GM18868 (cell line): ENCODE results near the gene ARL6IP5.

Experiments used
- ATAC-seq: cut with Tn5 transposase; IDR thresholded peaks from one replicate; pipeline ENCODE4 v1.9.1; 2021; ENCODE audit warnings: mild to moderate bottlenecking, moderate library complexity; ENCODE audit not compliant: unreplicated experiment

The ARL6IP5 gene

DNA sequence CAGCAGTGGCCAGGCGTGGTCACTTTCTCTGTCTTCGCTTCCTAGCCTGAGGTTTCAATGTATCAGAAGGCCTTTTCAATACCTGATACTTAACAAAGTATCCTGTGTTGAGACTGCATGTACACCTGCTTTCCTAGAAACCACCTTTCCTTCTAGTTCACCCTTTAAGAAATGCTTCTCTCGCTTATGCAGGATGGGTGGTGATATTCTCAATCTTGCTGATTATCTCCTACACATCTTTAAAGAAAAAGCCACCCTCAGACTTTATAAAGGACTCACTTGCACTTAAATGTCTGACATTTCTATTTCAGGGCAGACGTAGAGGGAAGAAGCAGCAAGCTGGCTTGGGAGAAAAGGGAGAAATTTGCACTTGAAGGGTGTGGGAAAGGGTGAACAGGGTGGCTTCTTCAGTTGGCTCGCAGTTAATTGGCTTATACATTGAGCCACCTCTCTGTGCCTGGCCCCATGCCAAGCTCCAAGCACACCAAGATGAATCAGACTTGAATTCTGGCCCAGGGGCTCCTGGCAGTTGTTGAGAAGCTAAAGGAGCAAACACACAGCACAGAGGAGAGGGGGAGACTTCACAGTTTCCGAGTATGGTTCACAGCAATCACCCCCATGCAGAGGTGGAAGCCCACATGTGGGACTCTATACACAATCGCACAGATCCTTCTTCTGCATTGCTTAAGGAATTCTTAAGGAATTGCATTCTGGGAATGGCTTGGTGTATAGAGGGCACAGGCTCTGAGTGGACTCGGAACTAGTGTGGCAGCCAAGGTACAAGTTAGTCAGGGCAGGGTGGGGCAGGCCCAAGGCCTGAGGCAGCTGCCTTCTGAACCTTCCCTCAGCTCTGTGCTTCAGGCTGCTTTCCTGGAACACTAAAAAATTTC, 1.3 kb downstream of the ARL6IP5 start:
- no peak for ATAC-seq

DNA sequence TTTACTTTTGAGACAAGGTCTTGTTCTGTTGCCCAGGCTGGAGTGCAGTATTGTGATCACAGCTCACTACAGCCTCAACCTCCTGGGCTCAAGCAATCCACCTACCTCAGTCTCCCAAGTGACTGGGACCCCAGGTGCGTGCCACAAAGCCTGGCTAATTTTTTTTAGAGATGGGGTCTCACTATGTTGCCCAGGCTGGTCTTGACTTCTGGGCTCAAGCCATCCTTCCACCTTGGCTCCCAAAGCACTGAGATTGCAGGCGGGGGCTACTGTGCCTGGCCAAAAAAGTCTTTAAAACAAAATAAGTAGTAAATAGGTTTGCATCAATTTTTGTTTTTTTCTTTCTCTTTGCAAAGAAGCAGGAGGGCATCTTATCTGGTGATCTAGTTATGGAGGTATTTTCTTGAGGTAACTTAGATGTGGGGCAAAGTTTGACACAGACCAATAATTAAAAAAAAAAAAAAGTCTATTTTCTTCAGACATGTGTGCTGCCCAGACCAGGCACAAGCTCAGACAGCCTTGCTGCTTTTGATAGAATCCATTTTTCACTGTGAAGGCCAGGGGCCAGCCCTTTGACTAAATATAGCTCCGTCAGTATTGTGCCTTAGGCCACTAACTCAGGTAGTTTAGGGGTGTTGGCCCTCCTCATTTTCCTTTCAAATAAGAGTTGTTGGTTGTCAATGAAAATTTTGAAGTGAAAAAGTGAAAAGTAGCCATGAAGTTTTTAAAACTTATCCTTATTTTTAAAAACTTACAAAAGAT, 2.5 kb downstream of the ARL6IP5 start:
- no peak for ATAC-seq

DNA sequence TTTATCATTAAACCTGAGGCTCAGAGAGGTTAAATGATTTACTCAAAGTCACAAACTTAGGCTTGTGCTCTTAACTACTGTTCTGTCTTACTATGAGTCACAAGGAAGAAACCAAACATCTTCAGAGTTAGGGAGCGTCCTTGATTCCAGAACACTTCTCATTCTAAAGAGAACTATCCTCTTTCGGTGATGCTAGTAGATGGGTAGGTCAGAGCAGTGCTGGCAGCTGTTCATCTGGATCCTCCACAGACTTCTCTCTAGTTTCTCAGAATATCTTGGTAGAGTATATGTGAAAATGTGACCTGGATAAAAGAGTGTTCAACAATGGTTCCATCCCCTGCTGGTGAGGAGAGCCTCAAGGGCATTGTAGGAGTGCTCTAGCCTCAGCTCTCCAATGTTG, 3.3 kb downstream of the ARL6IP5 start:
- ATAC-seq = no peak

DNA sequence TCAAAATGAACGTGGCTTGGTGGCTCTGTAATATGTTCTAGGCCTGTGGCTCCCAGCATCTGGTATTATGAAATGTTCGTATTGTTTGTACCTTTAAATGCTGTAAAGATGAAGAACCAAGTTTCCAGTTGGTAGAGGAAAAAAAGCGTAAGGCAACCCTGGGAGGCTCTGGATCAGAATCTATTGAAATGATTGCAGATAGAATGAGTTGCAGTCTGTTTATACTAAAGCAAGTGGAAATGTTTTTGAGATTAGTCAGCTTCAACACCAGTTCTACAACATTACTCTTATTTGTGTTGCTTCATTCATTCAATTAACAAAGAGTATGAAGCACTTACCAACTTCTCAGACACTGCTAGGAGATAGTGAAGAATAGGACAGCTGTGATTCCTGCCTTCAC, 5.3 kb downstream of the ARL6IP5 start:
- no peak for ATAC-seq

DNA sequence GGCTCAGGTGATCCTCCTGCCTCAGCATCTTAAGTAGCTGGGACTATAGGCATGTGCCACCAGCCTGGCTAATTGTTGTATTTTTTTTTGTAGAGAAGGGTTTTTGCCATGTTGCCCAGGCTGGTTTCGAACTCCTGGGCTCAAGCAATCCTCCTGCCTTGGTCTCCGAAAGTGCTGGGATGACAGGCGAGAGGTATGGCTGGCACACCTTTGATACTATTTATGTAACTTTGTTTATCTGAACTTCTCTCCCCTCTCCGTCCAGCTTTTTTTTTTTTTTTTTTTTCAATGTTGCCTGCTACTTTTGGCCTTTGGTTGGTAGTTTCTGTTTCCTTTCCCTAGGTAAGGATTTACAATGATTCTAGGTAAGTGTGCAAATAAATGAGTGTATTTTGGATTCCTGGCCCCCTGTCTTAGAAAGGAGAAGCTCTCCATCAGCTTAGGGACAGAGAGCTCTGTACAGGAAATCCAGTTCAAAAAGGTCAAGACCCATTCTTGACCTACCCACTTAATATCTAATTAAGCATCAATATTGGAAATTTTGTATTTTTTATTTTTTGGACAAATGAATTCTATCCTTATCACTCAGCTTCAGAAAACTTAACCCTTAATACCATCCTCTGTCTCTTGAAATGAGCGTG, 6.8 kb downstream of the ARL6IP5 start:
- ATAC-seq = peak; percentile 0

DNA sequence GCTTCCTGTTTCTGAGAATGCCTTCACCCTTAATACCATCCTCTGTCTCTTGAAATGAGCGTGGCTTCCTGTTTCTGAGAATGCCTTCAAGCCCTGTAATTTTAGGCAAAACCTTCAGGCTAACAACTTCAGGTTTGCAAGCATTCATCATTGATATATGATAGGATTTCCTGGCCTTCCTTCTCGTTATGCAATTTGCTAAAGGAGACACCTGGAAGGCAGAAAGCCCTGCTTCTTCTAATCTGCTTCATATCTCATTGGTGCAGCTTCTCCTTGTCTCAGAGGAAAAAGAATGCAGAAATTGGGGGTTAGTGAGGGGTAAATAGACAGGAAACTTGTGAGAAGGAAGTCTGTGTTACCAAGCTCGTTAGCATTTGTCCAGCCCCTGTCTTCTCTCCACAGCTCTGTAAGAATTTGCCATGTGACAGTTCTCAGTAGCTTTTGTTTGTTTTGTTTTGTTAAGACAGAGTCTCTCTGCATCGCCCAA, 7.3 kb downstream of the ARL6IP5 start:
- ATAC-seq = peak; percentile 80

DNA sequence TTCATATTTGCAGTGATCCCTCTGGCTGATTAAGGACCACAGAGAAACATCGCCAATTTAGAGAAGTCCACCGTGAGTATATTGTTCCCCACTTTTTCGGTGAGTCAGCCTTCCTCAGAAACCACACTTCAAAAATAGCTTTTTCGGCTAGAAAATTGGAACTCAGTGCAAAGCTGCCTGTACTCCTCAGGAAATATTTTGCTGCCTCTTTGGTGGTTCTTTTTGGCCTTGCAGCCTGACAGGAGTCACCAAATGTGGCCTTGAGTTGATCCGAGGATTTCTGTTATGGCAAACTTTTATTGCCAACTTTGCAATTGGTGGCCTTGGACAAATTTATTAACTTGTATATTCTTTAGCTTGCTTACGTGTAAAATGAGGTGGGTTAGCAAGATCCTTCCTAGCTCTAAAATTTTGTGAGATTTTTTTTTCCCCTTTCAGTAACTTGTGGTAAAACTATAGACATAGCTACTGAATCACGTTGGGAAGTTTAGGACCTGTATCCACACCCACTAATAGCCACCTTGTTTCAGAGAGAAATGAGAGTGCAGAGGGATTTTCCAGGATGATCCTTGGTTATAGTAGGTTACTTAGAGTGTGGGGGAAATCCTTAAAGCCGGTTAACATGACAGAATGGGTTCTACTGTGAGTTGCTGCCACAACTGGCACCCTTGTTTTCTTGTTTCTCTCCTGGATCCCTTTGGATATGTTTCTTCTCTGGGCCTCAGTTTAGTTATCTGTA, 9.9 kb downstream of the ARL6IP5 start:
- peak; percentile 32 for ATAC-seq

DNA sequence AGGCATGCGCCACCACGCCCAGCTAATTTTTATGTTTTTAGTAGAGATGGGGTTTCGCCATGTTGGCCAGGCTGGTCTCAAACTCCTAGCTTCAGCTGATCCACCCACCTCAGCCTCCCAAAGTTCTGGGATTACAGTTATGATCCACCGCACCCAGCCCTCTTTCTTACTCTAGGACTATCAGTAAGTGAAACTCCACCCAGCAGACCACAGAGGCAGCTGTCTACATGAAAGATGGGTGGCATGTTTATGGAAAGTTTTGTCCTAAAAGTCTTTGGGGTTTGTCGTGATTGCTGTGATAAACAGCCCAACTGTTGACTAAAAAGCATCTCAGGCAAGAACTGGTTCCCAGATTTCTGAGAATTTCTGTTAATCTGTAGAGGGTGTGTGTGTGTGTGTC, 10.9 kb downstream of the ARL6IP5 start:
- no peak for ATAC-seq

DNA sequence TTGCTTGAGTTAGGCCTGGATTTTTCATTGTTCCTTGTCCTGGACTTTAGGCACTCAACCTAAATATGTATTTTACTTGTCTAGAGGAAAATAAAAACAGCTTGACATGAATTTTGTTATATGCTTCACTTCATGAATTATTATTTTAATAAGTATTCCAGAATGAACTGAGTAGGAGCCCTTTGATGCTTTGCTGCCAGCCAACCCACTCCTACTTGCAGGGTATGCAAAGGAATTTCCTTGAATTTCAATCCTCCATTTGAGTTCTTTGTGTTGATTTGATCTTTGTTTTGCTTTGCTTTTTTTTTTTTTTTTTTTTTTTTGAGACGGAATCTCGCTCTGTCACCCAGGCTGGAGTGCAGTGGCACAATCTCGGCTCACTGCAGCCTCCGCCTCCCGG, 11.6 kb downstream of the ARL6IP5 start:
- no peak for ATAC-seq

DNA sequence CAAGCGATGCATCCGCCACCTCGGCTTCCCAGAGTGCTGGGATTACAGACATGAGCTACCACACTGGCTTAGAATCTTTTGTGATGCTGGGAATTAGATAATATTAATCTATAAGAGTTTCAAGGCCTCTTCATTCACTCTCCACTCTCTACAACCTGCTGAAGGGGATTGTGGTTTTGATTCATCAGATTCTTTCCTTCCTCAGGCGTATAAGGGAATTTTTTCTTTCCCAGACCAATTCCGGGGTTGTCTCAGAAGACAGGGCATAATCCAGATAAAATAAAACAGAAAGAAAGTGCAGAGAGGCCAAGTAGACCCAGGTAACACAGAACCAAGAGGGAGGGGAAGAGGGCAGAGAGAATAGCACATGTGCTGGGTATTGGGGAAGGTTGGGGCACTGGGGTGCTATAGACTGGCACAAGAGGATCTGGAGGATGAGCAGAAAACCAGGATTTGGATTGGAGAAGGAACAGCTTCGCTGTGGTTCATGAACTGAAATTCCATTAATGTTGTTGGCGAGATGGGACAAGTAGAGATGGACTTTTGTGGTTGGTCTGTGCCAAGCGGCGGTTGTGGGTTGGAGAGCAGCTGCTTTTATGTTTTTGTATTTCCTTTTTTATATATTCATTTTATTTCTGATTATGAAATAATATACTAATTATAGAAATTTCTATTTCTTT, 12.8 kb downstream of the ARL6IP5 start:
- ATAC-seq = no peak

DNA sequence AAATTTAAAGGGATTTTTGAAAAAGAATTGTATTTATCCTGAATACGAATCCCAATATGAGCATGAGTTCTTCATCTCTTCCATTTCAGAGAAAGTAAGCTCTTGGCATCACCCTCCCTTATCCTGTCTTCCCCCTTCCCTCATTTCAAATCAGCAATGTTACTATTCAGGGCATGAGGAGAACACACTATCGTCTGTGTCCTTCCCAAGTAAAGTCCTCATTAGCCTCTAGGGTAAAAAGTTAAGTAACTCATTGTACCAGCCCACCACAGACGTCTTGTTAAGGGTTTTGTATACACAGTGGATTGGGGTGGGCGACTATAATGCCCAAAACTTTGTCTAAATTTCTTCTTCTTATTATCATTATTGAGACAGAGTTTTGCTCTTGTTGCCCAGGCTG, 14.8 kb downstream of the ARL6IP5 start:
- ATAC-seq = no peak

DNA sequence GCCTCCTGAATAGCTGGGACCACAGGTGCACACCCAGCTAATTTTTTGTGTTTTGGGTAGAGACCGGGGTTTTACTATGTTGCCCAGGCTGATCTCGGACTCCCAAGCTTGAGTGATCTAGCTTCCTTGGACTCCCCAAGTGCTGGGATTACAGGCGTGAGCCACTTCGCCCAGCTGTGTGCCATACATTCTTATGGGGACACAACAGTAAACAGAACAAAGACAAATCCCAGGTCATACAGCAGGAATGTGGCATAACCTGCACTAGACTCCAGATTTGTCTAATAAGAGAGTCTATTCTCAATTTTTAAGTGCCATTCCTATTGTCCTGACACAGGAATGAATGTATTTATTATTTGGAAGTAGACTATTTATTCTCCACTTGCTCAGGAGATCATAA, 17.6 kb downstream of the ARL6IP5 start:
- no peak for ATAC-seq

DNA sequence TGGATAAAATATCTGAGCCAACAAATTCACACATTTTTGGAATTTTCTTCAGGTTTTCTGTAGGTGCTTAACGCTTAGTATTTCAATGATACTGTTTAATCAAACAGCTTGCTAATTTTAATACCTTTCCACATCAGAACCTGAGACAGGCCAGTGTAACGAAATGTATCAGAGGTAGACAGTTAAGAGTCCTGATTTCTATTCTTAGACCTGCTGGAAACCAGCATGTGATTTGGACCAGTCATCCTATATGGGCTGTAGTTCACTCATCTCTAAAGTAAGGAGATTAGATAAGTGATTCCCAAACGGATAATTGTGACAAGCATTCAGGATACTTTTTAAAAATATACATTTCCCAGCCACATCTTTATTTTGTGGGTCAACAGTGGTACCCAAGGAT, 18.4 kb downstream of the ARL6IP5 start:
- ATAC-seq = no peak

DNA sequence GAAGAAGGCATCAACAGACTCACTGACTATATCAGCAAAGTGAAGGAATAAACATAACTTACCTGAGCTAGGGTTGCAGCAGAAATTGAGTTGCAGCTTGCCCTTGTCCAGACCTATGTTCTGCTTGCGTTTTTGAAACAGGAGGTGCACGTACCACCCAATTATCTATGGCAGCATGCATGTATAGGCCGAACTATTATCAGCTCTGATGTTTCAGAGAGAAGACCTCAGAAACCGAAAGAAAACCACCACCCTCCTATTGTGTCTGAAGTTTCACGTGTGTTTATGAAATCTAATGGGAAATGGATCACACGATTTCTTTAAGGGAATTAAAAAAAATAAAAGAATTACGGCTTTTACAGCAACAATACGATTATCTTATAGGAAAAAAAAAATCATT, 19.8 kb downstream of the ARL6IP5 start:
- no peak for ATAC-seq

DNA sequence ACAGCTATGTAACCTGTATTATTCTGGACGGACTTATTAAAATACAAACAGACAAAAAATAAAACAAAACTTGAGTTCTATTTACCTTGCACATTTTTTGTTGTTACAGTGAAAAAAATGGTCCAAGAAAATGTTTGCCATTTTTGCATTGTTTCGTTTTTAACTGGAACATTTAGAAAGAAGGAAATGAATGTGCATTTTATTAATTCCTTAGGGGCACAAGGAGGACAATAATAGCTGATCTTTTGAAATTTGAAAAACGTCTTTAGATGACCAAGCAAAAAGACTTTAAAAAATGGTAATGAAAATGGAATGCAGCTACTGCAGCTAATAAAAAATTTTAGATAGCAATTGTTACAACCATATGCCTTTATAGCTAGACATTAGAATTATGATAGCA, 20.6 kb downstream of the ARL6IP5 start:
- no peak for ATAC-seq

DNA sequence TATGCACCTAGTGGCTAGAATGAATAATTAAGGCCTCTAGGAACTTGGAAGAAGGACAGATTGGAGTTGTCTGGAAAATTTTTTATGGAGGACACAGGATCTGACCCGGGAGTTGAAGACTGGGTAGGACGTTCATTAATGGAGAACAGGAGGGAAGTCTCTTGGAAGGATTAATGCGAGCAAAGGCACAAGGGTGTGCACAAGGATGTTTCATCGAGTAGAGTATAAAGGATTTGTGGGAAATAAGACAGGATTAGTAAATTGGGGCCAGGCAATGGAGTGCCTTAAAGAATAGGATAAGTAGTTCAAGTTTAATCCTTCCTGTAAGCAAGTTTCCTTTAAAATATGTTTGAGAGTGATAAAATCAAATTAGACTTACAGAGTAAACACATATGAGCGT, 23.1 kb downstream of the ARL6IP5 start:
- ATAC-seq = no peak

DNA sequence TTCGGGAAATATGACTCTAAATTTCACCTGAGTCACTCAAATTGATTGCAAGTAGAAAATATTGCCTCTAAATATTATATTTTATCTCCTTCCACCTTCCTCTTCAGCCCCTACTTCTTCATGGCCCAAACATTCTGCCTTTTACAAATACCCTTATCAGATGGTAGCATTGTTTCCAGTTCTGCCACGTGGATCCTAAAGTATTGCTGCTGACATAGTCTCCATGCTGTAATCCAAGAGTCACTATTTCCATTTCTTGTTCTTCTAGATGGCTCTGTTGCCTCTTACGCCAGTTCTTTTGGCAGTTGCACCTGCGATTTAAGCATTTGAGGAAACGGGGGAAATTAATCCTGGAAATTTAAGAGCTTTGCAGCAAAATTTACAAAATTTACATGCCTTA, 24.1 kb downstream of the ARL6IP5 start:
- ATAC-seq = no peak

DNA sequence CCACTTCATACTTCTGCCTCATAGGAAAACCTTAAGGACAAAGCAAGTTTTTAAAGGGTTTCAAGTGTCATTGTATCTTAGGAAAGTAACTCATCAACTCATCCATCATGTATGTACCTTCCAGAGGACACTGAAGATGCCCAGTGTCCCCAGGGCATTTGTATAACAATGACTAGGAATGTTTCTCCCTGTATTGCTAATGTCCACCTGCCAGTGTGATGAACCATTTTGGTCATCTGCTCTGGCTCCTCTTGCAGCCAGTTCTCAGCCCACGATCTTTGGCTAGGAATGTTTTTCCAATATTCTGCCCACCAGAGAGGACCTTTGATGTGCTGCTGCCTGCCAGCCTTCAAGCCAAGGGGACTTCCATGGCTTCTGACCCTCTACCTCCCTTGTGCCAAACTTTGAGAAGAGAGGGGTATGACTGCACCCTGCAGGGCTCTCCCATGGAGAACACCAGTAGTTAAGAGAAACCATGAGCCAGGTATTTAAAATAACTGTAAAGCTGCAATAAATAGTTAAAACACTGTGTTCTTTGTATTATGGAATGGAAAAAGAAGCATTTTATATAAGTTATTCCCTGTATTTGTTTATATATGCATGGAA, 26.3 kb downstream of the ARL6IP5 start:
- ATAC-seq = peak; percentile 63

DNA sequence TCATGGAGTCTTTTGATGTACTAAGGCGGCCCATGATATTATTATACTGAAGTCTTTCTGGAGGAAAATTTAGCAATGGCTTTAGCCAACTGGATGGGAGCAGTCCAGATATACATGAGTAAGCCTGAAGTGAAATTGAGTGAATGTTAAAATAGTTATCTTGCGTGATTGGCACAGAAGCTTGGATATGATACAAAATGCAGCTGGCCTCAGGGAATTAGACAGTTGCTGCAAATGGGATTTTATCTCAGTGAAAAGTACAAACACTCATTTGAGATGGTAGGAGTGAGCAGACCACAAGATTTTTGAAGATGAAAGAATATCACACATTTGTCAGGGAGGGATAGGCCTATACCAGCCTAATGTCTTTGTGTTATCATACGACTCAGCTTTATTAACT, 28.8 kb downstream of the ARL6IP5 start:
- no peak for ATAC-seq

DNA sequence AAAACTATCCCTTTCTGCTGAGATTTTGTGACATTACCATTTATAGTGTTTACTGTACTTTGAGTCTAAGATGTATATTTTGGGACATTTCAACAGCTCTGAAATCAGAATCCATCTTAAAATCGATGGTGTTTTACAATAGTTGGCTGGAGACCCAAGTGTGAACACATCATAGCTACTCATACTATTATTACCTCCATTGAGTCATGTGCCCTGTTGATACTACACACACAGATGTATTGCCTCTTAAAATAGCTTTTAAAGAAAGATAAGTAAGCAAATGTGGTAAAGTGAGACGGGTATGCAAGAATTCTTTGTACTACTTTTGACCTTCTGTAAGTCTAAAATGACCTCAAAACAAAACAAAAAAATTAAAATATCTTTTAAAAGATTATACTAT, 31.0 kb downstream of the ARL6IP5 start:
- peak; percentile 43 for ATAC-seq
